CD4-positive, alpha-beta T cell (primary cell): ENCODE data around the gene HAGHL. TPM values are rescaled to one million over a fixed set of nuclear protein-coding genes. Genes with fewer than 3 reads are reported as not detected.

Source experiments
- ATAC-seq: fragments of 200-7000 bp; cut with Tn5 transposase; one replicate; pipeline ENCODE4 v1.10.0; 2022; ENCODE audit warnings: mild to moderate bottlenecking; ENCODE audit not compliant: poor library complexity
- CTCF ChIA-PET: fragments of 350-600 bp; sonication (Branson Sonifier 250); formaldehyde crosslinking; loops from one replicate; lab custom pipeline; 2021; ENCODE audit warnings: antibody characterized with exemption, inconsistent platforms; lab: Charles Lee
- POLR2A ChIA-PET: fragments of 350-600 bp; sonication (Branson Sonifier 250); formaldehyde crosslinking; loops from one replicate; lab custom pipeline; 2021; ENCODE audit warnings: antibody characterized with exemption, inconsistent platforms; lab: Charles Lee
- DNase-seq, 14 experiments: peaks; one replicate each; pipeline ENCODE4 v3.0.0-alpha.2; 2013 to 2020; ENCODE audit warnings: mixed read lengths in 2 of 14
- H3K27ac ChIP-seq, 2 donors: one replicate each; pipeline versions ENCODE4 v1.5.1 to v1.7.0; 2013; ENCODE audit warnings: low read length in 2 of 2, low read depth in 1 of 2, mild to moderate bottlenecking in 1 of 2
- H3K27me3 ChIP-seq, 2 experiments: 1 replicate in 1 of 2; 2 replicates in 1 of 2; pipeline versions ENCODE4 v1.6.1 to v1.7.0; 2013; ENCODE audit warnings: low read length in 2 of 2, control low read depth in 1 of 2, mild to moderate bottlenecking in 1 of 2, moderate library complexity in 1 of 2; ENCODE audit not compliant: insufficient read depth in 2 of 2, control insufficient read depth in 1 of 2
- H3K36me3 ChIP-seq: one replicate; pipeline ENCODE4 v1.6.1; 2013; ENCODE audit warnings: low read length, control low read depth; ENCODE audit not compliant: insufficient read depth
- H3K4me1 ChIP-seq: one replicate; pipeline ENCODE4 v1.6.1; 2013; ENCODE audit warnings: low read length, control low read depth; ENCODE audit not compliant: insufficient read depth
- H3K4me3 ChIP-seq: one replicate; pipeline ENCODE4 v1.5.1; 2013; ENCODE audit warnings: mild to moderate bottlenecking, low read length, moderate library complexity
- H3K9me3 ChIP-seq, 2 experiments: 1 replicate in 1 of 2; 2 replicates in 1 of 2; pipeline versions ENCODE4 v1.6.1 to v1.7.0; 2013; ENCODE audit warnings: low read length in 2 of 2, mild to moderate bottlenecking in 2 of 2, control low read depth in 1 of 2, moderate library complexity in 1 of 2; ENCODE audit not compliant: control insufficient read depth in 1 of 2, insufficient read depth in 1 of 2
- H3K27ac Mint-ChIP-seq: one replicate; pipeline ENCODE4 v1.8.0; 2020; ENCODE audit warnings: mixed read lengths
- H3K27me3 Mint-ChIP-seq: one replicate; pipeline ENCODE4 v1.8.0; 2021; ENCODE audit warnings: mixed read lengths
- H3K36me3 Mint-ChIP-seq: one replicate; pipeline ENCODE4 v1.8.0; 2021; ENCODE audit warnings: low read depth, mixed read lengths
- H3K4me1 Mint-ChIP-seq: one replicate; pipeline ENCODE4 v1.8.0; 2021; ENCODE audit warnings: low read depth, mixed read lengths
- H3K4me3 Mint-ChIP-seq: one replicate; pipeline ENCODE4 v1.8.0; 2020; ENCODE audit warnings: mild to moderate bottlenecking, mixed read lengths
- H3K9me3 Mint-ChIP-seq: one replicate; pipeline ENCODE4 v1.8.0; 2020; ENCODE audit warnings: mixed read lengths
- CTCF ChIP-seq: fragments of 200-600 bp; IDR thresholded peaks from one replicate; pipeline ENCODE4 v1.8.0; 2022; ENCODE audit warnings: antibody characterized with exemption, mild to moderate bottlenecking
- intact Hi-C, 2 experiments: fragments of 100-400 bp; cut with DNase I in 1 of 2; cut with micrococcal nuclease in 1 of 2; formaldehyde crosslinking; loops; one replicate each; pipeline versions ENCODE4 v1.15.1 to v1.9.0; 2023 to 2025; cut with DNase I, micrococcal nuclease
- total RNA-seq, 174 experiments: library from RNA in 2 of 174; stranded (reverse) in 2 of 174; gene quantifications; one replicate each; pipeline ENCODE4 v1.2.3 and lab custom pipeline; 2021 to 2026

Gene HAGHL
- total RNA-seq, 2 experiments from 2014 or later, result 7.1 to 9.2 TPM

- H3K4me3 ChIP-seq, result no peak overlapping the region
- Mint-ChIP-seq H3K27ac (no peak overlapping the region), H3K36me3 (no peaks in the 10 kb centered on the region), H3K4me1 (no peaks in the 10 kb centered on the region), H3K4me3 (no peak overlapping the region), H3K27me3 (peaks cover 5% of the 10 kb centered on the region), H3K9me3 (no peaks in the 10 kb centered on the region)
- CTCF ChIA-PET, result no interaction called here
- no peaks in the 10 kb centered on the region for H3K9me3 ChIP-seq
- POLR2A ChIA-PET, result no interaction called here
- intact Hi-C loops, result no loop called here
- H3K27ac ChIP-seq, result no peak overlapping the region
- no peak for DNase-seq
- H3K4me1 ChIP-seq, result no peaks in the 10 kb centered on the region
- no peak for ATAC-seq
- no peaks in the 10 kb centered on the region for H3K36me3 ChIP-seq
- TF ChIP-seq CTCF, result no peak
- H3K27me3 ChIP-seq, result peaks cover 0 to 3% of the 10 kb centered on the region in 2 experiments
These were observed 49.9 kb downstream of the HAGHL start for GRCh38 chr16:776824-777223.

- POLR2A ChIA-PET, result no interaction called here
- Mint-ChIP-seq H3K27me3 (peaks cover 5% of the 10 kb centered on the region), H3K27ac (no peak overlapping the region), H3K36me3 (no peaks in the 10 kb centered on the region), H3K9me3 (no peaks in the 10 kb centered on the region), H3K4me1 (no peaks in the 10 kb centered on the region), H3K4me3 (no peak overlapping the region)
- no peaks in the 10 kb centered on the region for H3K36me3 ChIP-seq
- ATAC-seq, result no peak
- no peak for DNase-seq
- H3K9me3 ChIP-seq, result no peaks in the 10 kb centered on the region
- TF ChIP-seq CTCF, result no peak
- H3K27me3 ChIP-seq, result peaks cover 0 to 3% of the 10 kb centered on the region in 2 experiments
- intact Hi-C loops, result no loop called here
- no peak overlapping the region for H3K4me3 ChIP-seq
- no peak overlapping the region for H3K27ac ChIP-seq
- no peaks in the 10 kb centered on the region for H3K4me1 ChIP-seq
- CTCF ChIA-PET, result no interaction called here
These were observed 50.9 kb downstream of the HAGHL start for GRCh38 chr16:777826-778225.

DNA sequence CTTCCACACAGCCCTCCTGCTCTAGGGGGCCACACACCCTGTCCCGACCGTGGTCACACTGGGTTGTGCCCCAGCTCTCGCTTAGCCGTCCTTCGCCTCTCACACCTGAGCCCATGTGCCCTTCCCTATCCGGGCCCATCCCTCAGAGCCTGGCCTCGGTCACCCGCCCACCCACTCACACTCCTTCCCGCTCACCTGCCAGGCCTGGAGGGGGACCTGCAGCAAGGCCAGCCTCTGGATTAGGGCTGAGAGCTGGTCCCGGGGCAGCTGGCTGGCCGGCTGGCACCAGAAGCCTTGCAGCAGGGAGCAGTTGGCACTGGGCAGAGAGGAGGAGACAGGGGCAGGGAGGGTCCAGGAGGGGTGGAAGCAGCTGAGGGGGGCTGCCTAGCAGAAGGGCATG lies 51.5 kb downstream of the HAGHL start:
- Histone ChIP-seq H3K4me1 (no peaks in the 10 kb centered on the region), H3K27me3 (peaks cover 0 to 3% of the 10 kb centered on the region in 2 experiments), H3K9me3 (no peaks in the 10 kb centered on the region), H3K27ac (no peak overlapping the region), H3K4me3 (no peak overlapping the region), H3K36me3 (no peaks in the 10 kb centered on the region)
- no peak overlapping the region for H3K4me3 Mint-ChIP-seq
- ChIA-PET CTCF (no interaction called here), POLR2A (no interaction called here)
- no peak for ATAC-seq
- no peaks in the 10 kb centered on the region for H3K9me3 Mint-ChIP-seq
- no peak for TF ChIP-seq CTCF
- H3K4me1 Mint-ChIP-seq, result no peaks in the 10 kb centered on the region
- no peaks in the 10 kb centered on the region for H3K36me3 Mint-ChIP-seq
- DNase-seq, result no peak
- peaks cover 5% of the 10 kb centered on the region for H3K27me3 Mint-ChIP-seq
- intact Hi-C loops, result no loop called here
- H3K27ac Mint-ChIP-seq, result no peak overlapping the region
